A549 (cell line): ENCODE measurements around the gene RPN2.

ENCODE experiments used
- BHLHE40 ChIP-seq: IDR thresholded peaks from 2 replicates; pipeline ENCODE4 v1.6.1; 2012; ENCODE audit warnings: low read depth, low read length, inconsistent platforms
- CEBPB ChIP-seq, 2 experiments: fragments of >200 bp in 1 of 2; sonication (Bioruptor Twin) in 1 of 2; formaldehyde crosslinking in 1 of 2; IDR thresholded peaks; 2 replicates each; pipeline ENCODE4 v1.6.1; 2012 to 2016
- EHMT2 ChIP-seq: fragments of 200-600 bp; sonication (generic); IDR thresholded peaks from 2 replicates; pipeline ENCODE4 v1.6.1; 2016; ENCODE audit warnings: antibody characterized with exemption, low read depth, mild to moderate bottlenecking, moderate library complexity
- MAX ChIP-seq: IDR thresholded peaks from 2 replicates; pipeline ENCODE4 v1.6.1; 2012
- POLR2AphosphoS2 ChIP-seq: conservative IDR thresholded peaks from 2 replicates; pipeline ENCODE4 v1.6.1; 2012; ENCODE audit warnings: low read length, improper control_type of control experiment, inconsistent platforms
- TF ChIP-seq, protein P1 (sequence below): fragments of >200 bp; sonication (Bioruptor Twin); formaldehyde crosslinking; IDR thresholded peaks from 3 replicates; pipeline ENCODE4 v1.5.1; 2016

DNA sequence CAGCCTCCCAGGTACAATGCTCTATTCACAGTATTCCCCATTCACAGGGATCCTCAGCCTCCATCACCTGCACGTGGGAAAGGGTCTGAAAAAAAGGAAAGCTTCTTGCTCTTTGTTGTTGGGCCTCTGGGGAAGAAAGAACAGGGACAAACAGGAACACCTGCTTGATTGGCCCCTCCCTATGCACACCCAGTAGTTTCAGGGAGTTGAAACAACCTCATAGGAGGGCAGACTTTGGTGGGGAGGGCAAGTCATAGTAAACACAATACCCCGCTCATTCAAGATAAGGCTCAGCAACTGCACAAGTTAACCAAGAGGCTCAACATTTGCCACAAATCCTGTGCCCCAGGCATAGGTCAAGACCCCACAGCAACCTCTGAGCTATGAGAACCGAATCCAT lies 80.7 kb downstream of the RPN2 start:
- TF ChIP-seq, protein P1, sequence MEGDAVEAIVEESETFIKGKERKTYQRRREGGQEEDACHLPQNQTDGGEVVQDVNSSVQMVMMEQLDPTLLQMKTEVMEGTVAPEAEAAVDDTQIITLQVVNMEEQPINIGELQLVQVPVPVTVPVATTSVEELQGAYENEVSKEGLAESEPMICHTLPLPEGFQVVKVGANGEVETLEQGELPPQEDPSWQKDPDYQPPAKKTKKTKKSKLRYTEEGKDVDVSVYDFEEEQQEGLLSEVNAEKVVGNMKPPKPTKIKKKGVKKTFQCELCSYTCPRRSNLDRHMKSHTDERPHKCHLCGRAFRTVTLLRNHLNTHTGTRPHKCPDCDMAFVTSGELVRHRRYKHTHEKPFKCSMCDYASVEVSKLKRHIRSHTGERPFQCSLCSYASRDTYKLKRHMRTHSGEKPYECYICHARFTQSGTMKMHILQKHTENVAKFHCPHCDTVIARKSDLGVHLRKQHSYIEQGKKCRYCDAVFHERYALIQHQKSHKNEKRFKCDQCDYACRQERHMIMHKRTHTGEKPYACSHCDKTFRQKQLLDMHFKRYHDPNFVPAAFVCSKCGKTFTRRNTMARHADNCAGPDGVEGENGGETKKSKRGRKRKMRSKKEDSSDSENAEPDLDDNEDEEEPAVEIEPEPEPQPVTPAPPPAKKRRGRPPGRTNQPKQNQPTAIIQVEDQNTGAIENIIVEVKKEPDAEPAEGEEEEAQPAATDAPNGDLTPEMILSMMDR: no peak
- TF ChIP-seq EHMT2: no peak
- no peak for TF ChIP-seq MAX
- TF ChIP-seq CEBPB (IDR thresholded peaks at IDR 0.05): no peak
- no peak for TF ChIP-seq POLR2AphosphoS2
- TF ChIP-seq BHLHE40: no peak
